Stimulated activated CD4-positive, alpha-beta T cell treated with anti-CD3 and anti-CD28 coated beads, Interleukin-4, amount 100 ng/mL, for 48 hours (primary cell): ENCODE results near the gene WFIKKN1.

Source experiments
- DNase-seq, 2 donors: peaks; one replicate each; pipeline ENCODE4 v3.0.0-alpha.2; 2020; ENCODE audit warnings: low read depth in 2 of 2

The WFIKKN1 gene

GRCh38 chr16:637081-638018 is 6.6 kb downstream of the WFIKKN1 start:
- DNase-seq, result peak; percentile 86 to 95

GRCh38 chr16:638034-638543 is 7.3 kb downstream of the WFIKKN1 start:
- no peak for DNase-seq

DNA sequence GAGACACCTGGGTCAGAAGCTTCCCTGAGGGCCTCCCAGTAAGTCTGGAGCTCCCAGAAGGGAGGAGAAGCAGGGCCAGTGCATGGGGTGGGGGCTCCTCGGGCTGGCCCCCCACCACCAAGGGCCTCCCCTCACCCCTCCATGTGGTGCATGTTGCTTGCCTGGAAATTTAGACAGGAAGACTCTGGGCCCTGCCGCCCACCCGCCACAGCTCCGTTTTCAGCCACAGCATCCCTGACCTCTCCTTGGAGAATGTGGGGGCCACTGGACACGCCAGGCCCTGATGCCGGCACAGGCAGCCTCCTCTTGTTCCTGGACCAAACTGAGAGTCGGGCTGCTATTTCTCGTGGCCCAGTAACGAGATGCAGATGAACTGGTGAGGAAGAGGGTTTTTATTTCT is 8.1 kb downstream of the WFIKKN1 start:
- no peak for DNase-seq

DNA sequence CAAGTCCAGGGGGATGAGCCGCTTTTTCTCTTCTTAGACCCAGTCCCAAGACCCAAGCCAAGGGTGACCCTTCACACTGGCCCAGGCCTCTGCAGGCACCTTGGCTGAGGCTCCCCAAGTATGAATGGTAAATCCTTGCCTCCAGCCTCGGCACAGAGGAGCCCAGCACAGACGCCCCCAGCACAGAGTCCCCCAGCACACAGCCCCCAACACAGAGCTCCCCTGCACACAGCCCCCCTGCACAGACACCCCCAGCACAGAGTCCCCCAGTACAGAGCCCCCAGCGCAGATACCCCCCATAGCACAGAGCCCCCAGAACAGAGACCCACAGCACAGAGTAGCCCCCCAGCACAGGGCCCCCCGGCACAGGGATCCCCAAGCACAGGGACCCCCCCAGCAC is 9.8 kb downstream of the WFIKKN1 start:
- no peak for DNase-seq

DNA sequence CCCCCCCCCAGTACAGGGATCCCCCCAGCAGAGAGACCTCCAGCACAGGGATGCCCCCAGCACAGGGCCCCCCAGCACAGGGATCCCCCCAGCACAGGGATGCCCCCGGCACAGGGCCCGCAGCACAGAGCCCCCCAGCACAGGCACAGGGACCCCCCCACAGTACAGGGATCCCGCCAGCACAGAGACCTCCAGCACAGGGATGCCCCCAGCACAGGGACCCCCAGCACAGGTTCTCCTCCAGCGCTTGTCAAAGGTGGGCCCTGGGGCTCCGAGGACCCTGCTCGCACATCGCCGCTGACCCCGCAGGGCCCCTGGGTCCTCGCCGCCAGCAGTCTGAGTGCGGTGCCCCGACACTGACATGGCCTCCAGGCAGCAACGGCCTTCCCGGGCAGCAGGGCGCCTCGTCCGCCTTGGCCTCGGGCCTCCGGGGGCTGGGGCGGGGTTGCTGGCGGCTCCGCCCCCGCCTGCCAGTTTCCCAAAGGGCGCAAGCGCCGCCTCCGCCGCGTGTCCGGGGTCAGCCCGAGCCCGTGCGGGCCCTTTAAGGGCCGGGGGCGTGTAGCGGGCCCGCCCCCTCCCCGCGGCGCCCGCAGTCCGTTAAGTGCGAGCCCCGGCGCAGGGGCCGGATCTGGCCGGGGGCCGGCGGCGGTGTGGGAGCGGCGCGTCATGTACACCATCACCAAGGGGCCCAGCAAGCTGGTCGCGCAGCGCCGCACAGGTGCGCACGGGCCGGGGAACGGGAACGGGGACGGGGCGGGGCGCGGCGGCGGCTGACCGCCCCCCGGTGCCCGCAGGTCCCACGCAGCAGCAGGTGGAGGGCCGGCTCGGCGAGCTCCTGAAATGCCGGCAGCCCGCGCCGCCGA is 10.8 kb downstream of the WFIKKN1 start, which contains the start of gene MCRIP2:
TSS of gene MCRIP2 (plus strand) at position 503 of the 863 bp plus-strand sequence. CDS start at position 667, 164 bp downstream.
- DNase-seq, result peak; percentile 66 to 78

DNA sequence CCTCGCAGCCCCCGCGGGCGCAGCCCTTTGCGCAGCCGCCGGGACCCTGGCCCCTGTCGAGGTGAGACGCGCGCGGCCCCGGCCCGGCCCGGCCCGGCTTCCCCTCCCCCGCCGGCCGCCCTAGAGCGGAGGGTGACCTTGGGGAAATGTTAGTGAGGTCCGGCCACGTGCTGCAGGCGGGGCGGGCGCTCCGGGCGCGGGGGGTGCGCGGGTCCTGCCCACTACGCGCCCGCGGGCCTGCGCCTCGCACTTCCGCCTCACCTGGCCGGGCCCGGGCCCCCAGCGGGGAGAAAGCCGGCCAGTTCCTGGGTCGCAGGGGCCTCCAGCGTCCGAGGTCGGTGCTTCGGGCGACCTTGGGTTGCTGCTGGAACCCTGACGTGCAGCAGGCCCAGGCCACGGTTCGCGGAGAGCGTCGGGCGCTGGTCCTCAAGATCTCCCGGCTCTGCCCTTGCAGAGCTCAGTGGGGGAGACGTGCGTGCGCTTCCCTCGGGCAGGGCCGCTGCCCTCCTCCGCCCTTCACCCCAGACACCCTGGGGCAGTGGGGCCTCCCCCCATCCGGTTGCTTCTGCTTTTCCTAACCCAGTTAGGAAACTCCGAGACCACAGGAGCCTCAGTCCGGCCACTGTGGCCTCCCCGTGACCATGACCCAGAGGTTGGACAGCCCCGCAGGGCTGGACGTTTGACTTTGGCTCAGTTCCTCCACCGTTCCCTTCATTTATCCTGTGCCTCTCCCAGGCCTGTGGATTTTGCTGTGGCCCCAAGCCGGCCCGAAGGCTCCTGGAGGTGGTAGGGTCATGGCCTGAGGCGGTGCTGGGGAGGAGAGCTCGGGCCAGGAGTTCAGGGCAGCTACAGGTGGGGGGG is 11.6 kb downstream of the WFIKKN1 start:
- no peak for DNase-seq

DNA sequence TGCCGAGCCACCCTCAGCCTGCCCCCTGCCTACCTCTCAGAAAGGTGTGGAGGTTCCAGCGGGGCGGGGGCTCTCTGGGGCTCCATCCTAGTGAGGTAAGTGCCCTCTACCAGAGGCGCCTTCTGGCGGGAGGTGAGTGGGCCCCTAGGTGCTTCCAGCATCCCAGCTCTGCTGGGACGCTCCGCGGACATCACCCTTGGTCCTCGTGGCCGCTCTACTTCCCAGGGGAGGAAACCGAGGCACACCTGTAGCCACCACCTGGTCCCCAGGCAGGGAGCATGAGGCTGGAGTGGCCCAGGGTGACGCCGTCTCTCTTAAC is 12.2 kb downstream of the WFIKKN1 start:
- DNase-seq, result no peak

- no peak for DNase-seq
Observed at GRCh38 chr16:644556-644955, 13.8 kb downstream of the WFIKKN1 start.

DNA sequence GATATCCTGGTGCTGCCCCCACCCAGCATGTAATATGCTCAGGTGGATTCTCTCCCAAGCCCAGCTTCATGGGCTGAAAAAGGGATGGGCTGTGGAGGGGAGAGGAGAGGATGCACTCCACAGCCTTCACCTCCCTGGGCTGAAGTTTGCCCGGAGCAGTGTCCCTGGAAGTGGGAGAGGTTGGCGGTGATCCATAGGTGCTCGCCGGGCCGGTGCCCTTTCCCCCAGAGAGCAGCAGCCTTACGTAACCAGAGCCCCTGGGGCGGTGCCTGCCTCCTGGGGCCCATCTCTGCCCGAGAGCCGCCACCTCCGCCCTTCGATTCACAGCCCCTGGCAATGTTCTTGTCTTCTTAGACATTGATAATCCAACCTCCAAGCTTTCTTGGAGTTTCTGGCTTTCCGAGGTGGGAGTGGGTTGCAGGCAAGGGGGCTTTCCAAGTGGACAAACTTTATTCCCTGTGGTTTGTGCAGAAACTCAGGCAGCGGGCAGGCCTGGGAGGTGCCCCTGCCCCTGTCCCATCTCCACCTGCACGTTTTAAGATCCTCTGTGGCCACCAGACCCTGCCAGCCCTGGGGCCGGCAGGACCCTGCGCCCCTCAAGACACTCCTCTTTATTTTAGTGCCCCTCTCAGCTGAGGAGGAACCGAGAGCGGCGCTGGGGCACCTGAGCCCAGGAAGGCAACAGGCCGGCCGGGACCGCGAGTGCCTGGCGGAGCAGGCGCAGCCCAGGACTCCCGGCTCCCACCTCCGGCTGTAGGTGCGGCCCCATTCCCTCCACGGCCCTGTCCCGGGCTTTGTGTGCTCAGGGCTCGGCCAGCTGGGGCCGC is 15.3 kb downstream of the WFIKKN1 start:
- no peak for DNase-seq

GRCh38 chr16:646679-647172 is 15.9 kb downstream of the WFIKKN1 start:
- DNase-seq, result no peak

GRCh38 chr16:647173-647902 is 16.6 kb downstream of the WFIKKN1 start:
- no peak for DNase-seq

GRCh38 chr16:648071-648780 is 17.4 kb downstream of the WFIKKN1 start:
- peak; percentile 54 to 57 for DNase-seq

GRCh38 chr16:648781-649589 is 18.2 kb downstream of the WFIKKN1 start, which contains the start of gene WDR90:
Gene WDR90 (plus strand): TSS chr16:649365. CDS start chr16:649417, 52 bp downstream.
- peak; percentile 89 to 94 for DNase-seq

GRCh38 chr16:649631-650030 is 18.8 kb downstream of the WFIKKN1 start:
- no peak for DNase-seq

GRCh38 chr16:651844-652243 is 21.1 kb downstream of the WFIKKN1 start:
- DNase-seq, result no peak

DNA sequence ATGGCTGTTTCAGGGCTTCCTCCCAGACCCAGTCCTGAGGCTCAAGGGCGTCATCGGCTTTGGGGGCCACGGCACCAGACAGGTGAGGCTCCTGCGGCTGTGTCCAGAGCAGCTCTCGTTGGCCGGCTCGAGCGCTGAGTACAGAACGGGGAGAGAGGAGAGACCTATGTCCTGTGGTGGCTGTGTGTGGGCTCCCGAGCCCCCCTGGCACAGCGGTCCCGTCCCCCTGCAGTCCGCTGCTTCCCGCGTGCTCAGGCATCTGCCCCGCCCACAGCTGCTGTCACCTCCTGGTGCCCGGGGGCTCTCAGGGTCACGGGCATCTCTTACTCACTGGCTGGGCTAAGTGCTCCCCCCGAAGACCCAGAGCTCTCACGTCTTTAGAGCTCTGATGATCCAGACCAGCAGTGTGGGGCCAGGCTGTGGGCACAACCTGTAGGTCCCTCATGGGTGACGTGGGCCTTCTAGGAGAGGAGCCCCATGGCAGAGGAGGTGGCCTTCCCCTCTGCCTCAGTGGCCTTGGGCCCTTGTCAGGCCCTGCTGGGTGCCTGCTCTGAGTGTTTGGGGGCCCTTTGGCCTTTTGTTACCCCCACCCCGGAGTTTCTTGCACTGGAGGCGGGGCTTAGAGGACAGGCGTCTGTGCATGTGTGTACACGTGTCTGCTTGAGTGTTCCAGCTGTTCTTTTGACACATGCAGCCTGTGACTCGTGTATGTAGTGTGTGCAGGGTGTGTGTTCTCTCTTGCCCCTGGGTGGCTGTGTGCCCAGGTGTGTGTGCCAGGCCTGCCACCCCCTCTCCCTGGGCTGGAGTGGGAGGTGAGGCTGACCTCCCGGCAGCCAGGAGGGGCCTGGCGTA is 21.9 kb downstream of the WFIKKN1 start:
- DNase-seq, result no peak

DNA sequence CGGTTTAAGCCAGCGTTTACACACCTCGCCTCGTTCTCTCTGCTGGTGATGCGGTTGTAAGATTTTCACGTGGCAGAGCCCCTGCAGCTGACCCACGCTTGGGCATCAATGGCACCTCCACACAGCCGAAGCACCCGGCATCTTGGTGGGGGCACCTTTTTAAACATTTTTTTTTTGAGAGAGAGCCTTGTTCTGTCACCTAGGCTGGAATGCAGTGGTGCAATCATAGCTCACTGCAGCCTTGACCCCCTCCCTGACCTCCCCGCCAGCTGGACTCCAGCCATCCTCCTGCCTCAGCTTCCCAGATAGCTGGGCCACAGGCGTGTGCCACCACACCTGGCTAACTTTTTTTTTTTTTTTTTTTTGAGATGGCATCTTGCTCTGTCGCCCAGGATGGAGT is 23.2 kb downstream of the WFIKKN1 start:
- no peak for DNase-seq
